GM12865 (cell line): ENCODE data around the gene PALLD.
"Not testable (repeated sequence)": the region's sequence is repeated elsewhere in the genome, so short reads cannot be mapped to it uniquely, and the experiment has no call there.

Experiments
- DNase-seq: peaks from one replicate; pipeline ENCODE4 v3.0.0; 2010; ENCODE audit warnings: low read depth
- H3K4me3 ChIP-seq: 2 replicates; pipeline ENCODE4 v1.5.1; 2011; ENCODE audit warnings: mild to moderate bottlenecking, low read depth, low read length, control low read depth
- CTCF ChIP-seq: IDR thresholded peaks from 2 replicates; pipeline ENCODE4 v1.5.1; 2011; ENCODE audit warnings: low read length, control low read depth, low read depth, inconsistent platforms; ENCODE audit not compliant: insufficient read depth; ENCODE audit errors: missing control alignments

PALLD gene

GRCh38 chr4:168496834-168497233, at the start of gene PALLD:
TSS of gene PALLD (plus strand) at chr4:168497052.
- H3K4me3 ChIP-seq: no peak within 1 kb of the TSS
- no peak for DNase-seq
- no peak for TF ChIP-seq CTCF

- not testable (repeated sequence) for DNase-seq, H3K4me3 ChIP-seq
These were observed 47.8 kb upstream of the PALLD start for GRCh38 chr4:168449063-168449462.

- DNase-seq: no peak
- H3K4me3 ChIP-seq: no peak overlapping the region
- no peak for TF ChIP-seq CTCF
These were observed 47.0 kb upstream of the PALLD start for GRCh38 chr4:168449719-168450452.

- H3K4me3 ChIP-seq: no peak overlapping the region
- TF ChIP-seq CTCF: no peak
- no peak for DNase-seq
These were observed 45.5 kb upstream of the PALLD start for GRCh38 chr4:168451331-168451730.

GRCh38 chr4:168451744-168452390, 45.0 kb upstream of the PALLD start:
- no peak overlapping the region for H3K4me3 ChIP-seq
- no peak for TF ChIP-seq CTCF
- no peak for DNase-seq

GRCh38 chr4:168453146-168453545, 43.7 kb upstream of the PALLD start:
- no peak for TF ChIP-seq CTCF
- H3K4me3 ChIP-seq: no peak overlapping the region
- no peak for DNase-seq

- not testable (repeated sequence) for DNase-seq, H3K4me3 ChIP-seq
These were observed 38.6 kb upstream of the PALLD start for GRCh38 chr4:168458256-168458655.

- no peak for TF ChIP-seq CTCF
- DNase-seq: no peak
- no peak overlapping the region for H3K4me3 ChIP-seq
These were observed 35.0 kb upstream of the PALLD start for GRCh38 chr4:168461821-168462220.
